GM21515 (cell line): ENCODE results near the gene CALCOCO1.
"Not testable (repeated sequence)": the region's sequence is repeated elsewhere in the genome, so short reads cannot be mapped to it uniquely, and the experiment has no call there.

Experiments
- ATAC-seq: cut with Tn5 transposase; IDR thresholded peaks from one replicate; pipeline ENCODE4 v1.9.1; 2021; ENCODE audit not compliant: unreplicated experiment

CALCOCO1 gene, protein sequence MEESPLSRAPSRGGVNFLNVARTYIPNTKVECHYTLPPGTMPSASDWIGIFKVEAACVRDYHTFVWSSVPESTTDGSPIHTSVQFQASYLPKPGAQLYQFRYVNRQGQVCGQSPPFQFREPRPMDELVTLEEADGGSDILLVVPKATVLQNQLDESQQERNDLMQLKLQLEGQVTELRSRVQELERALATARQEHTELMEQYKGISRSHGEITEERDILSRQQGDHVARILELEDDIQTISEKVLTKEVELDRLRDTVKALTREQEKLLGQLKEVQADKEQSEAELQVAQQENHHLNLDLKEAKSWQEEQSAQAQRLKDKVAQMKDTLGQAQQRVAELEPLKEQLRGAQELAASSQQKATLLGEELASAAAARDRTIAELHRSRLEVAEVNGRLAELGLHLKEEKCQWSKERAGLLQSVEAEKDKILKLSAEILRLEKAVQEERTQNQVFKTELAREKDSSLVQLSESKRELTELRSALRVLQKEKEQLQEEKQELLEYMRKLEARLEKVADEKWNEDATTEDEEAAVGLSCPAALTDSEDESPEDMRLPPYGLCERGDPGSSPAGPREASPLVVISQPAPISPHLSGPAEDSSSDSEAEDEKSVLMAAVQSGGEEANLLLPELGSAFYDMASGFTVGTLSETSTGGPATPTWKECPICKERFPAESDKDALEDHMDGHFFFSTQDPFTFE

DNA sequence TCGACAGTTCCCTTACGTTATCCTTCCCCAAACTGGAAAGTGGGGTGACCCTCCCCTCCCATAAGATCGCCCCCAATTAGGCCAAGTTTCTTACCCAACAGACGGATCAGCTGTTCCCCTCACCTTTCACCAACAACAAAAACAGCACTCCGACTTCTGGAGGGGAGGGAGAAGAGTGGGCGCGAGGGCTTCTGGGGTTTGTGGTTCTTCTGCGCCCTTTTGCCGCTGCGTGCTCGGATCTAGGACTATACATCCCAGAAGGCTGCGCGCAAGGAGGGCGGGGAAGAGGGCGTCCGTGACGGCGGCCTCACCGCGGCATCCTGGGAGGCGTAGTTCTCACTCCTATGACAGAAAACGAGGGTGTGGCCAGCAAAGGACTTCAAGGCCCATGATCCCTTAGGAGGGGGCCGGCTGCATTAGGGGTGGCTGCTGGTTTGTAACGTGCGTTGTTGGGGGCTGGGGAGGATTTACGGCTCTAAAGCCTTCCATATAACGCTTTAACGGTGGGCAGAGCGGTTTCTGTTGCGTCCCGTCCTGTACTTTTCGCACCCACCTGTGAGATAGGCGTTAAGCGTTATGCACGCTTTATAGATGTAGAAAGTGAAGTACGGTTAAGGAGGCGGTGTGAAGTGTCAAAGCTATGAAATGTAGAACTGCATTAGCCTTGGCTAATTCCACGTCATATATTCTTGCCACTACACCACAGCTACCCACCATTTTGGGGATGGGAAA is at the start of gene CALCOCO1:
TSS of gene CALCOCO1 (minus strand) at position 143 of the 732 bp plus-strand sequence. CDS start 2,210 bp downstream, outside the sequence.
- ATAC-seq = peak; percentile 98

DNA sequence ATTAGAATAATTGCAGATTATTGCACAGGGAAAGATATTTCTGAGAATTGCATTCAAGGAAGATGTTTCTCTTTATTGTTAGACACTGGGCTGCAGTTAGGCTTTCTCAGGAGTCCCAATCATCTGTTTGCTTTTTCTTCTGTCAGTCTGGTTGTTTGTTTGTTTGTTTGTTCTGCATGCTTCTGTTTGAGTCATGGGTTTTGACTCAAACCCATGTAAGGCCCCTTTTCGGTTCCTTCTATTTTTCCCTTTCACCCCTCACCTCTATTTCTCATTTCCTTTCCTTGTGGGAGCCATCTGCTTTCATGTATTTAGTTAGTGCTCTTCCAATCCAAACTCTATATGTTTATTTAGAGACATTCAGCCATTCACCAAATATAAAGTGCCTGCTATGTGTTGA is 49.6 kb upstream of the CALCOCO1 start:
- no peak for ATAC-seq

DNA sequence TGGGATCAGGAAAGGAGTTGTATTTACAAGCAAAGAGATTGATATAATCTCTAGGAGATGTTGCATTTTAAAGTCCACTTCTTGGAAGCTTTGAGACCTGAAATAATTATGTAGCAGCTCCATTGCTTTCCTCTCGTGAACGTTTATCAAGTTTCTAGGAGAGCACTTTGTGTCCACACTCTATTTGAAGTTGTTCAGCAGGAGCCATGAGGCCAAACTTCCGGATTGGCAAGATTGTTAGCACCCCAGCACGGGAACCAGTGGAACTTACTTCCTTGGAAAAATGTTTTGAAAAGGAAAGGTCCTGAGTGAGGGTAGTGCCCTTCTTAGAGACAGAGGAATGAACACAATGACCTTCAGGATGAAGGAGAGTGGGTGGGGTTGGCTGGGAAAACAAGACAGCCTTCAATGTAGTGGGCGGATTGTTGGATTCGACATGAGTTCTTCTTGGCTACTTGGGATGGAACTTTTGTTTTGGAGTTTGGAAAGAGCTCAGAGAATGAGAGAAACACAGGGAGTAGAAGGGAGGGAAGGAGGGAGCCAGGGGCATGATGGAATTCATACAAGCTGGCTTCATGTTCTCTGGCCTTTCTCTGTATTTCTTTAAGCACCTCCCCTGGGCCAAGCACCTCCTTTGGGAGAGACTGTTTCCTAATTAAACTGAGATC is 48.4 kb upstream of the CALCOCO1 start:
- ATAC-seq = no peak

DNA sequence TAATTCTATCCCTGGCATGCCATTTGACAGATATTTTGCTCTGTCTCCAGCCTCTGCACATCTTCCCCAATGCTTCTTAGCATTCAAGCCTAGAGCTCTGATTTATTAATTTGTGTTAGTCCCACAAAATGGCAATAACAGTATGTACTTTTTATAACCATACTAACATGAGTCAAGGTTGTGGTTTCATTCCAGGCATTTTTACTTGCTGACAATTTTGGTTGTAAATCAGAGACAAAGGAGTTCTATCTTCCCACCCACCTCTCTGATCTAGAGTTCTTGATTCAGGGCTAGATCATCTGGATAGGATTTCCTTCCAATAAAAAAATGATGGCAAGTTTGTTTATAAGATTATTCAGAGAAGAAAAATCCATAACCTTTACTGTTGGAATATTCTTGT is 43.0 kb upstream of the CALCOCO1 start:
- ATAC-seq = no peak

DNA sequence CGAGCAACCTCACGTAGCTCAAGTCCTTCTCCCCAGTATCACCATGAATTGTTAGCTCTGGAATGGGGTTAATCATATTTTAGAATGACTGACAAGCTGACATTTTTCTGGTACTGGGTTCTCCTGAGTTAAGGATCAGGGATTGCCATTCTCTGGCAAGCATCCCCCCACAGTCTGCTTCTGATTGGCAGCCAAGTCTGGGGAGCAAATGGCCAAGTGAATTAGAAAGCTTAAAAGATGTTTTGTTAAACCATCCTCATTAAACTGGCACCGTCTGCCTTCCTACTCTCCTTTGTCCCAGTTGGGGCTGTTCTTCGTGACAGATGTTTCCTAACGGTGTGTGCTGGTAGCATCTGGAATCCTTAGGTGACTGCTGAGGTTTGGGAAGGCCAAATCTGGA is 41.7 kb upstream of the CALCOCO1 start:
- no peak for ATAC-seq

DNA sequence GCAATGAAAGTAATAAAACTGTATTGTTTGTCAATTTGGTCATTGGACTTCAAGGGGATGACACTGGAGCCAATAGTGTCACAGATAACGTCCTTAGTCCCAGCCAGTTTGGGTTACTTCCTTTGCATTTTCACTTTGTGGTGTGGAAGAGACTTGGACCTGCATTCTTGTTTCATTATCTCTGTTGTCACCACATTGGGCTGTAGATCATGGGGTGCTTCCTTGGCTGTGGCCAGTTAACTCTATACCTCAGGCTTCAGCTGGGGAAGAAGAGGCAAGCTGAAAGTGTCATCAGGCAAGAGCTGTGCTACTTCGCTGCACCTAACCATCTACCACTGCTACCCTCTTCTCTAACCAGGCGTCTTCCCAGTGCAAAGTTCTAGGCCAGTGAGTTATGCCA is 39.6 kb upstream of the CALCOCO1 start:
- no peak for ATAC-seq

DNA sequence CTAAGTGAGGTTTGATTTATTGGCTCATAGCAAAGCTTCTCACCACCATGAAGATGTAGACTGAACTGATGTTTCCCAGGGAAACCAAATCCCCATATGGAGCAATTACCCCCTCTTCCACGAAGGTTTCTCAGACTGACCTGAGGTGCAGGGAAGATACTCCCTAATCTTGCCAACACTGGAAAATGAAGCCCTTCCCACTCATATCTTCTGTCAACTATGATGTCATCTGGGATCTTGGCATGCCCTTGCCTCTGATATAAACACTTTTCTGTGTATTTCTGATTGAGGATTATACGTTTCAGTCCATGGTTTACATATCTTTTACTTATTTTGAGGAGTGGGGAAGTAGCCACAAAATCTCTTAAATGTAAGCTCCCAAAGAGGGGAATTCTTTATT is 38.6 kb upstream of the CALCOCO1 start:
- ATAC-seq = no peak

DNA sequence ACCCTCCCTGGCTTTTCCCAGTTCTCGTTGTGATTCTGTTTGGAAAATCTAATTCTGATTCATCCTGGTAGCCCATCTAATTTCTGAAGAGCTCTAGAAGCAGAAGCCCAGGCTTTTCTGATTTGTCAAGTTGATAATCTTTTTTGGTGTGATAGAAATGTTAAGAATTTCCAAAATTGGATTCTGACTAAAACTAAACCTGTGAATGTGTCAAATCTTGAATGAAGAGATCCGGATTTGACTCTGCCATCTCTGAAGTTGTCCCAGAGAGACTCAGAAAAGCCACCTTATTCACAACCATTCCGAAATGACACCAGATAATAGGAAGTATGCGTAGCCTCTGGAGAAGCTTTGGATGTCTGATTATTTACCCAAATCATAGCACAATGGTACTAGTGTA is 37.4 kb upstream of the CALCOCO1 start:
- no peak for ATAC-seq

DNA sequence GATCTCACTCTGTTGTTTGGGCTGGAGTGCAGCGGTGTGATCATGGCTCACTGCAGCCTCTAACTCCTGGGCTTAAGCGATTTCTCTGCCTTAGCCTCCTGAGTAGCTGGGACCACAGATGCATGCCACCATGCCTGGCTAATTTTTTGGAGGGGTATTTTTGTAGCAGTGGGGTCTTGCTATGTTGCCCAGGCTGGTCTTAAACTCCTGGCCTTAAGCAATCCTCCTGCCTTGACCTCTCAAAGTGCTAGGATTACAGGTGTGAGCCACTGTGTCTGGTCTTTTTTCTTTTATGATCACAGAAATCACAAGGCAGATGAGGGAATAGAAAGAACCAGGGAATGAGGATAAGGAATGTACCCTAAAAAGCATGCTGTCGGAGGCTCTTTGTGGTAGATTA is 35.5 kb upstream of the CALCOCO1 start:
- ATAC-seq = not testable (repeated sequence)

DNA sequence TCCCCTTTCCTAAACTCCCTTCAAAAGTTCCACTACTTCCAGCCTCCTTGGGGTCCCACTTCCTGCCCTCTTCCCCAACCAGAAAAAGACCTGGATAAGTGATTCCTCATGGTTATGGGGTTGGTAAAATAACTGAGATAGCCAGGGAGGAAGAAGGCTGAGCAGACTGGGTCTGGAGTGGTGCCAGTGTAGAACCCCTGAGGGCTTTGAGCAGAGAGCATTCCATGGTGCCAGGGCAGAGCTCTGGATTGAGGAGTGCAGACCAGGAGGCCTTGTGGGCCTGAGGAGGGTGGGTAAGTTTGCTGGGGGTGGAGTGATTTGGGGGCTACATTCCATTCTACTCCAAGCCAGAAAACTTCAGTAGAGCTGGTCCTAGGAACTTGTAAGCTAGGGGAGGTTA is 34.1 kb upstream of the CALCOCO1 start:
- ATAC-seq = no peak

DNA sequence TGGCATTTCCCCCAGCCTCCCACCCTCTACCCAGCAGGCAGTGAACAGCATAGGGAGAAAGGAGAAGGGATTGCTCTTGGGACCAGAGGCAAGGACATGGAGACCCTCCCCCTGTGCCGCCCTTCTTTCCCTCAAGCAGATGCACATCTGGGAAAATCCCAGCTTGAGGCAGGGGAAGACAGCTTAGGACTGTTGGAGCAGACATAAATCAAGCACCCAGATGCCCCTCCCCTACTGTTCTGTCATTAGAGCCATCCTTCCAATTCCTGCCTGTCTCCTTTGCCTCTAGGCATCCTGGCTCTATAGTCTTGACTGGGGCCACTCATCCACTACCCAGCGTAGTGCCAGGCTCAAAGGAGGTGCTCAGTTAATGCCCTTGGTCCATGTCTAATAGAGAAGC is 32.0 kb upstream of the CALCOCO1 start:
- no peak for ATAC-seq

DNA sequence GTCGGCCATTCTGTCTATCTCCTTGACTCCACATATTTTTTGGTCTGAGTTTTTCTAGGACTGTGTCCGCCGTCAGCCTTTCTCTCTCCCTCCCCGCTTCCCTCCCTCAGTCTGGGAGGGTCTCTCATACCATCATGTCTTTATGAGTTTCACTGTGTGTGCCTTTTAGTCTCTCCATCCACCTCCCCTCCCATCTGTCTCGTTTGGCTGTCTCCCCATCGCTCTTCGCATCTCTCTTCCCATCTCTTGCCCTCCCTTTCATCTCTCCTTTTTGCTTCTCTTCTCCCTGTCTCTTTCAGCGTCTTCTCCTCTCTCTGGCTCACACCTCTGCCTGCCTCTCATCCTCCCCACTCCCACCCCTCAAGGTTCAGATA is 31.5 kb upstream of the CALCOCO1 start:
- ATAC-seq = no peak

DNA sequence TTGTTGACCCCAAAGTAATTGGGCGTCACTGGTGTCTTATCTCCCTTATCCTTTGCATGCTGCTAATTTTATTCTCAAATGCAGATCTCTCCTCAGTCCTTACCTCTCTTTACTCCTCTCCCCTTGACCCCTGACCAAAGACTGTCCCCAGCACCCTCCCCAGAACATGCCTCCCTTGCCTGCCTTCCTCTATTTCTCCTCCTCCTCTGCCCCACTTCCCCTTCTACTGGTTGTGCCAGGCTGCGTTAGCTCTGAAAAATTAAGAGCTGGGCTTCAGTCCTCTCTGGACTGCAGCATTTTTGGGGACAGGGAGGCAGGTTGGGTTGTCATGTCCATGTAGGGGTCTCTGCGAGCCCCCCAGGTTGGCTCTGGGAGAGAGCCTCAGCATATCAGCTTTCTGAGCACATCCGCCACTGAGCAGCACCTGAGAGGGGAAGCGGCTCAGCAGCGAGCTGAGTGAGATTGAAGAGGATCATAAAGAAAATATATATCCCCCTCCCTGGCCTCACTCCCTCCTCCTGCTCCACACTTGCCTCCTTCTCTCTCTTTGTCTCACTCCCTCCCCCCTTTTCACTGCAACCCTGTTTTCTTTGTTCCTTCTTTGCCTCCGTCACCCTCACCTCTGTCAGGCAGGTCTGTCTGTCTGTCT is 31.0 kb upstream of the CALCOCO1 start:
- no peak for ATAC-seq

DNA sequence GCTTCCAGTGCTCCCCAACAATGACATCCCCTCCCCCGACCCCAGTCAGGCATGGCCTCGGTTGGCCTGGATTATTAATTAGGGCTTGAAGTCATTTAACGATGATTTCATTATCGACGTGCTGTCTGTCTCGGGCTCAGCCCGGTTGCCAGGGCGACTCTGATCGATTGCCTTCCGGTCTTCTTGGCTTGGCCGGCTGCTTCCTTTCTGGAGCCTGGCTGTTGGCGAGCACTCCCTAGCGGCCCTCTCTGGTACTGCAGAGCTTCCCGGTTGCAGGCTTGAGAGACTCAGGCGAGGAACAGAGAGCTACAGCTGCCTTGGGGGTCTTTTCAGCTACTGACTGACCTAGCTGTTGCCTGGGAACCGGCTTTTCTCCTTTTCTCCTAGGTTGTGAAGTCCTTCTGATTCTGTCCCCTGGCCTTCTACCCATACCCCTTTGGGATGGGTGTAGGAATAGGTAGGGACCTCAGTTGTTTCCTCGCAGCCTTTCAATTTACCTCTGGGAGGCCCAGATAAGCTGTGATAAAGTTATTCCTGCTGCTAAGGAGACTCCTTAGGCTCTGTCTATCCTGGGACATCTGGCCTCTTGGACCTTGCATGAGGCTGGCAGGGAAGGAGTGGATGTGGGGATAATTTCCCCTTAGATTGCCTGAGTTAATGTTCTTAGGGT is 30.0 kb upstream of the CALCOCO1 start:
- peak; percentile 63 for ATAC-seq

DNA sequence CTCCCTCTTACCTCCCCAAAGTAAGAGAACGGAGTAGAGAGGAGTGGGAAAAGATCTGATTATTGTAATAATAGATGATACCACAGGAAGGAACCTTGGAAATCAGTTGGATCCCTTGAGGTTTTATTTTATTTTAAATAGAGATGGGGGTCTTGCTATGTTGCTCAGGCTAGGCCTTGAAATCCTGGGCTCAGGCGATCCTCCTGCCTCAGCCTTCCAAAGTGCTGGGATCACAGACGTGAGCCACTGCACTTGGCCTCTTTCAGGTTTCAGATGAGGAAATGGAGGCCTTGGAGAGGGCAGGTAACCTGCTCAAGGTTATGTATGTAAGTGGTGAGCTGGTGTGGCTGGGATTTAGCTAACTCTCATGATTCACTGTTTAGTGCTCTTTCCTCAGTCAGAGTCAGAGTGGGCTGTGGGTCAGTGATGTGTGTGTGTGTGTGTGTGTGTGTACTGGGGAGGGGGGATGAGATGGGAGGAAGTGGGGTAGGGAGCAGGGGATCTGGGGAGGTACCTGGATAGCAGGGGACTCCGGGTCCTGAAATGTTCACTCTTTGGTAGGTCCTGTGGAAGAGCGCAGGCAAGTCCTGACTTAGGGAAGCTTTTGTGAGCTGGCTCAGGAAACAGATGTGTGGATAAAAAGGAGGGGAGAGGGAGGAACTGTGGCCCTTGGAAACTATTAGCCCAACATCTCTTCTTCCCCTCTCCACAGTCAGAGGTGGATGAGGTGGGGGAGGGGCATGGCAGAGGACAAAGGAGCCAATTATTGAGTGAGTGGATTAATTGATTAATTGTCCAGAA is 29.2 kb upstream of the CALCOCO1 start:
- no peak for ATAC-seq

DNA sequence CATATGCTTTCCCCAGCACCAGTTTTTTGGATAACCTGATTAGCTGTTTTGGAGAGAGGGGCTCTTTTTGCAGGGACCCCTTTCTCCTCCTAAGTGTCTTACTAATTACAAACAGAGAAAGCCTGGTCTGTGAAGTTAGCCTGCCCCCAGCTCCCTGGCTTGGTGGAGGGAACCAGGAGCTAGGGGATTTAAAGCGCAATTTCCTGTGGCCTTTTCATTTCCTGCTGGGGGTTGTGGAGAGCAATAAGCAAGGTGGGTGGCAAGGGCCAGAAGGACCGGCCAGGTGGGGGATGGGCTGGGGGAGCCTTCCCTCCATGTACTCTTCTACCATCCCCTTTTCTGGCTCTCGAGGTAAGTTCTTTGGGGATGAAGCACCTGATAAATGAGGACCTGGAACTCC is 28.6 kb upstream of the CALCOCO1 start:
- no peak for ATAC-seq

DNA sequence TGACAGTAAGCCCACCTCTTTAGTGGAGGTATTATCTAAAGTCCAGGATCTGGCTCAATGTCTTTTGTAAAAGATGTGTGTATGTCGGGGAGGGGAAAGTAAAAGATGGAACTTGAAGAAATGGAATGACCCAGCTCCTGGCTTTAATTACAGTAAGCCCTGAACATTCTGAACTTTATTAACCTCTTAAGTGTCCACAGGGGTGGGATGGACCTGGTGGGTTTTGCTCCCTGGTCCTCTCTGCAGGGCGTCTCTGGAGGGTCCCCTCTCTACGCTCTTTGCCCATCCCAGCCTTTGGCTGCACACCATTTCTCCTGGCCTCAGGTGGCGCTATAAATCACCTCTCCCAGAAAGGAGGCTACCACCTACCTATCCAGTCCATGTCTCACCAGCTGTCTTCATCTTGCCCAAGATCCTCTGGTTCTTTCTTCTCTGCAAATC is 28.2 kb upstream of the CALCOCO1 start:
- ATAC-seq = no peak

DNA sequence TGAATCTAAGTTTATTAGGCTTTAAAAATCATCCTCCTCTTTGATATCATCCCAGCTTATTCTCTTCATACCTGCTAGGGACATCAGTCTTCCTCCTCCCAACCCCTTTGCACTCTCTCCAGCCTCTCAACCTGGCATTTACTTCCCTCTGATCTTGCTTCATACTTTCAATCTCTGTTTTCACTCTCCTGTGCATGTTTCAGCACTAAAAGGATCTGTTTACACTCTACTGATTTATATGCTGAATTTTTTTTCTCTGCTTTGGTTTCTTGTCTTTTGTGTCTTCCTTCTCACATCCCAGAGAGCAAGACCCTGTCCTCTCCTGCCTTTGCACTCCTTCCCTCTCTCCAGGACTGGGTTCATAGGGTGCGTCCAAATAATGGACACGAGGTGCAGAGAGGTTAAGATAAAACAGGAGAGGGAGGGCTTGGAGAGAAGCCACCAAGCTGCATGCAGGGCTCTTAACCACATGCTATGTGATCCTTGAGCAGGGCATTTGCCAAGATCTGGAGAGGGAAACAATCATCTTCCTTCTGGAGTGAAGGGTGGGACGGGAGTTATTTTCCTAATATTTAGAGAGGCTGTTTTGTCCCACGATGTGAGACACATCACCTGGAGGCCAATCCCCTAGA is 27.5 kb upstream of the CALCOCO1 start:
- ATAC-seq = no peak

DNA sequence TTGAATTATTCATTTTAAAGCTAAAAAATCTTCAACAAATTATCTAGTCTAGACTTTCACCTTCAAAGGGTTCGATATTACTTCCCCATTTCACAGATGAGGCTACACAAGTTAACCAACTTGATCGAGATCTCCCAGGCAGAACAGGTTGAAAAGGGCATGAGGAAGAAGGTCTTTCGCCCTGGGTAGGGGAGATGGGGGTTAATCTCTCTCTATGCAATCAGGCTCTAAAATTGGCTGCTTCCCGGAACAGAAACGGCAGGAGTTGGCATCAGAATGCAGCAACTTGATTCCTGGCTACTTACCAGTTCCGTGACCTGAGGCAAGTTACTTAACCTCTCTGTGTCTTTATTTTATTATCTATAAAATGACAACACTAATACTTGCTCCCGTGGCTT is 26.9 kb upstream of the CALCOCO1 start:
- ATAC-seq = no peak
